Measurements from ENCODE around the gene YAP1. TPM values are rescaled to one million over a fixed set of nuclear protein-coding genes. Genes with fewer than 3 reads are reported as not detected.

YAP1 gene
- polyA plus RNA-seq, 2 of the 4 experiments (the other 2 are of a cell fraction): 40.4 to 48.0 TPM

GRCh38 chr11:102268083-102268984 lies 158.1 kb downstream of the YAP1 start:
- ChIA-PET POLR2A (interaction anchor here (0.6 to 1.0 kb wide), 3 partner anchors 108 to 354 kb away, joined by 3 to 5 read pairs (median 3); partner anchors contain the start of gene CEP126), CTCF (interaction anchor here (0.7 to 4.4 kb wide), 22 partner anchors 8 to 408 kb away, joined by 3 to 33 read pairs (median 4); partner anchors contain the start of gene YAP1)
- peak overlapping the region; percentile 51 for H3K4me3 ChIP-seq
- no peaks in the 10 kb centered on the region for H3K9me3 ChIP-seq
- 2% methylated on average over 27 of the region's 39 CpGs for WGBS (ENCODE audit: missing lambda C conversion rate)
- peaks cover 16% of the 10 kb centered on the region for H3K4me1 ChIP-seq
- H3K27ac ChIP-seq: peak overlapping the region; percentile 48 to 85
- ATAC-seq (peak; percentile 97 to 98), DNase-seq (ENCODE audit: low read depth in 1 of 2, low spot score in 1 of 2) (peak; percentile 88 to 92), FAIRE-seq (no peak)
- TF ChIP-seq ATOH8 (CRISPR knock-in tag; IDR thresholded peaks at IDR 0.05; ENCODE audit: low read depth): no peak
- TF ChIP-seq RFX5 (IDR thresholded peaks at IDR 0.05): no peak
- no peak for TF ChIP-seq FOSB (CRISPR knock-in tag; IDR thresholded peaks at IDR 0.05)
- 0 out of 2 replicates have a peak, but pooled peaks have one; percentile 21 for TF ChIP-seq E2F6 (IDR thresholded peaks at IDR 0.05; ENCODE audit: borderline replicate concordance, low read depth)
- no peak for TF ChIP-seq NR3C1 (IDR thresholded peaks at IDR 0.05)
- TF ChIP-seq RAD21 (conservative IDR thresholded peaks at IDR 0.05 in 1 of 2, IDR thresholded peaks at IDR 0.05 in 1 of 2): peak; percentile 41 to 63; a peak in 4 of 5 replicates
- TF ChIP-seq MAX (IDR thresholded peaks at IDR 0.05): peak; percentile 70
- peak in 1 of 2 experiments; percentile 18; a peak in 1 of 5 replicates for TF ChIP-seq JUN (IDR thresholded peaks at IDR 0.05)
- TF ChIP-seq SMC3 (IDR thresholded peaks at IDR 0.05): peak; percentile 50; the same call in 2 of the 3 replicates
- peak; percentile 46 for TF ChIP-seq CTCF (IDR thresholded peaks at IDR 0.05)
- H3K4me2 ChIP-seq: peak overlapping the region; percentile 88

GRCh38 chr11:102268985-102269470 lies 158.8 kb downstream of the YAP1 start:
- TF ChIP-seq MAFK (IDR thresholded peaks at IDR 0.05; ENCODE audit: partially characterized antibody) (peak; percentile 14), RAD21 (conservative IDR thresholded peaks at IDR 0.05 in 1 of 2, IDR thresholded peaks at IDR 0.05 in 1 of 2) (no peak), PBX3 (IDR thresholded peaks at IDR 0.05) (no peak), POLR2AphosphoS2 (conservative IDR thresholded peaks at IDR 0.05; ENCODE audit: low read length) (no peak), ESRRA (IDR thresholded peaks at IDR 0.05; ENCODE audit: borderline replicate concordance, low read length) (no peak)
- no peak for FAIRE-seq

More at GRCh38 chr11:102268985-102269470, 158.8 kb downstream of the YAP1 start:
- H3K4me2 ChIP-seq: peak overlapping the region; percentile 88
- DNase-seq (ENCODE audit: low read depth in 1 of 2, low spot score in 1 of 2) (no peak), ATAC-seq (peak in 1 of 2 experiments; percentile 27; a peak in 1 of 6 replicates)
- 3% methylated on average over 6 of the region's 6 CpGs for WGBS (ENCODE audit: missing lambda C conversion rate)
- peak overlapping the region; percentile 46 to 85; a peak in 4 of 6 replicates for H3K27ac ChIP-seq
- no peaks in the 10 kb centered on the region for H3K9me3 ChIP-seq
- ChIA-PET CTCF (interaction anchor here (0.6 to 4.4 kb wide), 24 partner anchors 9 to 408 kb away, joined by 3 to 33 read pairs (median 4); partner anchors contain the start of gene YAP1), POLR2A (interaction anchor here (0.6 to 1.0 kb wide), 2 partner anchors 29 to 160 kb away, joined by 3 read pairs; no protein-coding TSS in a partner anchor)
- H3K4me3 ChIP-seq: peak overlapping the region; percentile 51
- peaks cover 16% of the 10 kb centered on the region for H3K4me1 ChIP-seq
